Stimulated activated CD4-positive, alpha-beta T cell treated with anti-CD3 and anti-CD28 coated beads, Interleukin-1b, Interleukin-23, amount 100 ng/mL, for 4 hours (primary cell): ENCODE data around the gene HLA-DPA1.
A peak's percentile ranks its signal among the peaks of the same experiment; 100 is the strongest.
"Not testable (repeated sequence)": the region's sequence is repeated elsewhere in the genome, so short reads cannot be mapped to it uniquely, and the experiment has no call there.

Source experiments
- DNase-seq, 2 donors: peaks; one replicate each; pipeline ENCODE4 v3.0.0-alpha.2; 2020; ENCODE audit warnings: low read depth in 2 of 2

The HLA-DPA1 gene

DNA sequence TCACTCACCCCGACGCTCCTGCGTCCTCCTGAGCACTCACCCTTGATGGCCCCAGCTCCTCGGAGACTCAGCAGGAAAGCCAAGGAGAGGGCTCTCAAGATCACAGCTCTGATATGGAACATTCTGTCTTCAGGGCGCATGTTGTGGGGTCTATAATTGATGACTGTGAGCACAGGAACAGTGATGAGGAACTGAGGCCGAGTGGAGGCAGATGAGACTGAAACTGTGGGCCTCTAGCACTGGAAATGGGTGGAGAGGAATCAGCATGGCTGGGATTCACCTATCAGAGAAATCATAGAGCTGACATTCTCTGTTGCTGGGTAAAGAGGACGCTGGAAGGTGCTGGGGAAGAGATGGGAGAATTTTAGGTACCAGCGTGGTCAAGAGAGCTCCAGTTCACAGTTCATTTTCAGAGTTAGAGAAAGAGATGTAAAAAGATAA lies at the start of gene HLA-DPA1:
Gene HLA-DPA1 (minus strand): TSS at position 219 of the 441 bp plus-strand sequence.
- DNase-seq, result peak in 1 of 2 donors; percentile 9

DNA sequence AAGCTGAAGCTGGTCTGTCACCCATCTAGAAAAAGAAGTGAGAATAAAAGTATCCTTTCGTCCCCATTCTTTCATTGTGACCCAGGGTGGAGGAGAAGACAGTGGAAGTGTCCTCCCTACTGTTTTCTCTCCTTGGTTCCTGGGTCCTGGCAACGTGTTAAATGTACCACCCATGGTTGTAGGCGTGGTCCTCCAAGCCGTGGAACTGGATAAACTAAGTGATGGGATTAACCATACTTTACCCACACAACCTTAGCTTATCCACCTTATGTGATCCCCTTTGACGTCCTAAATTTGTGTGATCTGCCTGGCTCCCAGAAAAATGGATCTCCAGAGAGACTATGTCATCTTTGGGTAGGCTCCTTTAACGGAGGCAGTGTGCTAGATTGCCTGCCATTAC lies 49.7 kb upstream of the HLA-DPA1 start:
- DNase-seq, result no peak

DNA sequence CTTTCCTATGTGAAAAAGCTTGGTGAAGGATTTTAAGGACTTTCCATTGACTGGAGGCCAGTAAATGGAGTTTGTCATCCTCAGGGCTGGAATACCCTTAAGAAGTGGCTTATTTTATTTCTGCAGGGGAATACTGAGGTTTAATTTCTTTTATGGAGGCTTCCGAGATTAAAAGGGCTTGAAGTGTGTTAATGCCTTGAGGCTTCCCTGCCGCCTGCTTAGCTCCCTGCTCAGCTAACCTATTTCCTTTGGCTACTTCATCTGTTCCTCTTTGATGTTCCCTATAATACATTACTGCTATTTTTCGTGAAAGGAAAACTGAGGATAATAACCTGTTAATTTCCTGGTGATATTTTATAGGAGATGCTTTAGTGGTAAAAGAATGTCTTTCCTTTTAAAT lies 46.6 kb upstream of the HLA-DPA1 start:
- DNase-seq, result no peak

DNA sequence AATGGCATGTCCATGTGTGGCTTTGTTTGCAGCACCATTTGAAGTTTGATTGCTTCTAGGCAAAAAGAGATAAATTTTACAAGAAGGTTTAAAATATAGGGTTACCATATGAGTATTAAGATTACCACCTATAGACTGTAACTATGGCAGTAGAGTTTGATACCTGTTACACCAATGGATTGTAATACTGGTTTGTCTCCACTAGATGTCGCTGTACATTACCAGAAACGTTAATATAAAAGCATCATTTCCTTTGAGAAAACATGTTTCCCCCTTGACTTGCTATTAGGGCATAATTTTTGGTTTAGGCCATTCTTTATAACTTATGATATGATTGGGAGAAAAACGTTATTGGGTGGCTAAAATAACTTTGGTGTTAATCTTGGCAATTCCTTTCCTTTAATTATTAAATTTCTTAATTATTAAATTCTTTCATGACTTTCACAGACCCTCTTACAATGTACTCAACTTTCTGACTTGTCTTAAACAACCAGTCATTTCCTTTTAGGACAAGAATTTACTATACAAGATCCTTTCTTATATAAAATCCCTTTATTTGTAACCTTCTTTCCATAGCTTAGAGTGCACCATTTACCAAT lies 45.2 kb upstream of the HLA-DPA1 start:
- DNase-seq, result peak in 1 of 2 donors; percentile 38

DNA sequence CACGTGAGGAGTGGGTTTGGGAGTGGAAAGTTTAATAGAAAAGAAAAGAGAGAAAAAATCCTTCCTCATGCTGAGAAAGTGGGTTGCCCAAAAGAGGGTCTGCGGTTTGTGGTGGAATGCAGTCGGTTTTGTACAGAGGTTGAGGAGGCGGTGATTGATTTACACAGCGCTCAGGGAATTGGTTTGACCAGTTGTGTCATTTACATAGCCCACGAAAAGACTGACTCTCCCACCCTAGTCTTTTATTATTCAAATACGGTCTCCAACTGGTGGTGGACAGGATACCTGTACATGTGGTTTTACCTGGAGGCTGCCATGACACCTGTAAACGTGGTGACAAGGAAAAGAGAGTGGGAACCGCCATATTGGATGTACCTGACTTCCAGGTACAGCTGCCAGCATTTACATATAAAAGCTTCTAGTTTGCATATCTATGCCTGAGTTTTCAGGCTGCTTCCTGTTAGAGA lies 44.4 kb upstream of the HLA-DPA1 start:
- no peak for DNase-seq

DNA sequence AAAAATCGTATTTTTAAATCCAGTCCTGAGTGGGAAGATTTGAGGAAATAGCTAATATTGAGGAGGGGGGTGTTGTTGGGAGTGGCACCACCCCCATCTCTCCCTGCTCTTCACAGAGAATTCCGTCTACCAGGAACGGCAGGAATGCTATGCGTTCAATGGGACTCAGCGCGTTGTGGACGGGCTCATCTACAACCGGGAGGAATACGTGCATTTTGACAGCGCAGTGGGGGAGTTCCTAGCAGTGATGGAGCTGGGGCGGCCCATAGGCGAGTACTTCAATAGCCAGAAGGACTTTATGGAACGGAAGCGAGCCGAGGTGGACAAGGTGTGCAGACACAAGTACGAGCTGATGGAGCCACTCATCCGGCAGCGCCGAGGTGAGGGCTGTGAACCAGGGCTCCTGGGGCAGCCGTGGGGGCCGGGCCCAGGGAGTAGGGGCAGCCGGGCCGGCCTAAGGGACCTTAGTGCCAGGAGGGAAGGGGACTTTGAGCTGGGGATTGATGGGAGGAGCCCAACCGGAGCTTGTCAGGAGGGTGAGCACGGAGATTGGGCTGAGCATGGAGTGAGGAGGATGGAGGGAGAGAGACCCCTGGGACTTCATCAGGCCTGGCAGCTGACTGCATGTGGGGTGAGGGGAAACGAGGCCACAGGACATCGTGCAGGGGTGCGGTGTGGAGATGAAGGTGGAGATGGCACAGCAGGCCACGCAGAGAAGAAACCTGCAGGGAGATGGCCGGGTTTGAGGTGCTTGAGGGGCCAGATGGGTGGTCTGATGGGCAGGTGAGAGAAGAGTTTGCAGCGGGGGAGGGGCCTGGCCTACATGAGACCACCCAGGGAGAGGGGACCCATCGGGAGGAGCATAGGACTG lies 43.6 kb upstream of the HLA-DPA1 start:
- DNase-seq, result no peak

- DNase-seq, result no peak
Measured at GRCh38 chr6:33116417-33116816, 43.0 kb upstream of the HLA-DPA1 start.

- DNase-seq, result no peak
Measured at GRCh38 chr6:33114406-33114805, 41.0 kb upstream of the HLA-DPA1 start.

GRCh38 chr6:33113755-33114154 lies 40.3 kb upstream of the HLA-DPA1 start:
- DNase-seq, result no peak

- no peak for DNase-seq
Measured at GRCh38 chr6:33112148-33112547, 38.7 kb upstream of the HLA-DPA1 start.

DNA sequence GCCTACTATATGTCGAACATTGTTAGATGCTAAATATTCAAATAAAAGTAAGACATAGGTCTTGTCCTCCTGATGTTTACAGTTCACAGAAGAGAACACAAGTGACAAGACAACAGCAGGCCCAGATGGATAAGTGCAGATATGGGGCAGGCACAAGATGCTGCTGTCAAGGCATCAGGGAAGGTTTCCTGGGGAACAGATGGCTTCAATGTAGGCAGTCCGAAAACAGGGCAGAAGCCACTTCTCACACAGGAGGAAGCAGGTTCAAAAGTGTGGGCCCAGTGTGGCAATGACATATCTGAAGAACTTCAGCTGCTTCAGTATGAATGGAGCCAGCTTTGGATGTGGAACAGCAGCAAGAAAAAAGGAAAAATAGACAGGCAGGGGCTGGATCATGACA lies 34.9 kb upstream of the HLA-DPA1 start:
- no peak for DNase-seq

GRCh38 chr6:33107641-33108040 lies 34.2 kb upstream of the HLA-DPA1 start:
- no peak for DNase-seq

GRCh38 chr6:33105916-33106871 lies 32.7 kb upstream of the HLA-DPA1 start:
- no peak for DNase-seq

- no peak for DNase-seq
Measured at GRCh38 chr6:33105386-33105785, 31.9 kb upstream of the HLA-DPA1 start.

DNA sequence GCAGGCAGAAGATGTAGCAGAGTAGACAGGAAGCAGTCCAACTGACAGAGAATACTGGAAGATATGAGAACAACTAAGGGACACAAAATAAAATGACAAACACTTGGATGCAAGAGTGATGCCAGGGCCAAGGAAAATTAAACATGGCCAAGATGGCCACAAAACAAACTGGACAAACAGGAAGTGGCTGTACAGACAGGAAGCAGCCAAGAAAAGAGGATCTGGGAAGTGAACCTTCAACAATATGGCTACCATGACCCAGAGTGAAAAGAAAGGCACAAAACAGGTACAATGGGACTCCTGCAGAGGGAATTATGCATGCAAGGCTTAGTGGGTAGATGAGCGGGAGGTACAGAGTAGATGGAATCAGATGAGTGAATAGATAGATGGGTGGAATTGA lies 31.4 kb upstream of the HLA-DPA1 start:
- no peak for DNase-seq

GRCh38 chr6:33103776-33104175 lies 30.3 kb upstream of the HLA-DPA1 start:
- no peak for DNase-seq

DNA sequence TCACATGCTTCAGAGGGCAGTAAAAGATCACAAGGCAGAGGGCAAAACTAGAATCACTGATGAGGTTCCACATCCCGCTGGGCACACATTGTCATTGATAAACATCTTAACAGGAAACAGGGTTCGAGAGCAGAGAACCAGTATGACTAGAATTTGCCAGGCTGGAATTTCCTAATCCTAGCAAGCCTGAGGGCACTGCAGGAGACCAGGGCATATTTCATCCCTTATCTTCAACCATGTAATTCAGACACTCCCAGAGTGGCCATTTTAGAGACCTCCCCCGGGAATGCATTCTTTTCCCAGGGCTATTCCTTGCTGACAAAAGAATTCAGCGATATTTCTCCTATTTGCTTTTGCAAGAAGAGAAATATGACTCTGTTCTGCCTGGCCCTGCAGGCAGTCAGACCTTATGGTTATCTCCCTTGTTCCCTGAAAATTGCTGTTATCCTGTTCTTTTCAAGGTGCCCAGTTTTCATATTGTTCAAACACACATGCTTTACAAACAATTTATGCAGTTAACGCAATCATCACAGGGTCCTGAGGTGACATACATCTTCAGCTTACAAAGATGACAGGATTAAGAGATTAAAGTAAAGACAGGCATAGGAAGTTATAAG lies 27.8 kb upstream of the HLA-DPA1 start:
- not testable (repeated sequence) for DNase-seq

GRCh38 chr6:33095681-33096080 lies 22.2 kb upstream of the HLA-DPA1 start:
- DNase-seq, result no peak

GRCh38 chr6:33093855-33094254 lies 20.4 kb upstream of the HLA-DPA1 start:
- DNase-seq, result no peak

GRCh38 chr6:33092385-33092784 lies 18.9 kb upstream of the HLA-DPA1 start:
- no peak for DNase-seq

DNA sequence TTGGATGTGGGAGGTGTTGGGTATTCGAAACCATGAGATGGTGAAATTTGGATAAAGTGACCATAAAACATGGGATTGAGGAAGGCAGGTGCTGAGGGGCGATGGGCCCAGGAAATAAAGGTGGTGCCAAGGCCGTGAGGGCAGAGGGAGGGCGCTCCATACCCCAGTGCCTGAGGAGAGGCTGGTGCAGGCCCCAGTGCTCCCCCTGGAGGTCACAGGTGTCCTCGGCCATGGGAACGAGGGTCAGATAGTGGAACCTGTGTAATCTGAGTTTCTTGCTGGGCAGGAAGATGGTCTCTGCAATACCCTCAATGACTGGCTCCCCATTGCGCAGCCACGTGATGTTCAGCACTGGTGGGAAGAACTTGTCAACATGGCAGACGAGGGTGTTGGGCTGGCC lies 18.5 kb upstream of the HLA-DPA1 start:
- DNase-seq, result peak; percentile 25 to 48
